BJ (cell line): ENCODE data around the gene SEC14L5. TPM values are rescaled to one million over a fixed set of nuclear protein-coding genes. Genes with fewer than 3 reads are reported as not detected.

Experiments
- CTCF ChIA-PET: fragments of 350-600 bp; formaldehyde crosslinking; extraction: SDS; loops from one replicate; lab custom pipeline; 2021; ENCODE audit warnings: antibody characterized with exemption, inconsistent platforms; lab: Yijun Ruan, JAX
- POLR2A ChIA-PET: fragments of 300-600 bp; sonication (Branson Sonifier 250); formaldehyde crosslinking; extraction: SDS; loops from one replicate; lab custom pipeline; 2021; ENCODE audit warnings: antibody characterized with exemption; lab: Charles Lee
- DNase-seq: peaks from one replicate; pipeline ENCODE4 v3.0.0-alpha.2; 2011; ENCODE audit warnings: low read depth
- H3K27me3 ChIP-seq: 2 replicates; pipeline ENCODE4 v1.6.0; 2011; ENCODE audit warnings: low read length; ENCODE audit not compliant: control insufficient read depth, insufficient read depth
- H3K36me3 ChIP-seq: 2 replicates; pipeline ENCODE4 v1.5.1; 2011; ENCODE audit warnings: low read length; ENCODE audit not compliant: control insufficient read depth, insufficient read depth
- H3K4me3 ChIP-seq: 2 replicates; pipeline ENCODE4 v1.5.1; 2011; ENCODE audit warnings: low read depth, mild to moderate bottlenecking, control low read depth, low read length
- polyA plus RNA-seq: library from polyadenylated mRNA; depleted of rRNA; stranded (reverse); fragments of >200 nt; gene quantifications from 2 replicates; pipeline ENCODE4 v1.2.3, GENCODE V29; 2011
- TF ChIP-seq, protein P1 (sequence below): IDR thresholded peaks from 2 replicates; pipeline ENCODE4 v1.5.1; 2011; ENCODE audit warnings: low read depth, mild to moderate bottlenecking, control low read depth, inconsistent platforms, low read length, moderate library complexity; ENCODE audit not compliant: insufficient read depth

Gene SEC14L5
- polyA plus RNA-seq, 1 experiment = not detected

DNA sequence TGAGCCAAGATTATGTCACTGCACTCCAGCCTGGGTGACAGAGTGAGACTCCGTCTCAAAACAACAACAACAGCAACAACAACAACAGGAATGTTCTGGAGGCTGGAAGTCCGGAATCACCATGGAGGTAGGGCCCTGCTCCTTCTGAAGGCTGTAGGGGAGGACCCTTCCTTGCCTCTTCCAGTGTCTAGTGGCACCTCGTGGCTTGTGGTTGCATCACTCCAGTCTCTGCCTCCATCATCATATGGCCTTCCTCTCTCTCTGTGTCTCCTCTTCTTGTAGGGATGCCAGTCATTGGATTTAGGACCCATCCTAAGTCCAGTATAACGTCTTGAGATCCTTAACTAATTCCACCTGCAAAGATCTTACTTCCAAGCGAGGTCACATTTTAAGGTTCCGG is 61.6 kb downstream of the SEC14L5 start:
- H3K4me3 ChIP-seq = no peak overlapping the region
- DNase-seq = no peak
- H3K27me3 ChIP-seq = peaks cover 4% of the 10 kb centered on the region; the same call in 1 of the 2 replicates
- TF ChIP-seq, protein P1, sequence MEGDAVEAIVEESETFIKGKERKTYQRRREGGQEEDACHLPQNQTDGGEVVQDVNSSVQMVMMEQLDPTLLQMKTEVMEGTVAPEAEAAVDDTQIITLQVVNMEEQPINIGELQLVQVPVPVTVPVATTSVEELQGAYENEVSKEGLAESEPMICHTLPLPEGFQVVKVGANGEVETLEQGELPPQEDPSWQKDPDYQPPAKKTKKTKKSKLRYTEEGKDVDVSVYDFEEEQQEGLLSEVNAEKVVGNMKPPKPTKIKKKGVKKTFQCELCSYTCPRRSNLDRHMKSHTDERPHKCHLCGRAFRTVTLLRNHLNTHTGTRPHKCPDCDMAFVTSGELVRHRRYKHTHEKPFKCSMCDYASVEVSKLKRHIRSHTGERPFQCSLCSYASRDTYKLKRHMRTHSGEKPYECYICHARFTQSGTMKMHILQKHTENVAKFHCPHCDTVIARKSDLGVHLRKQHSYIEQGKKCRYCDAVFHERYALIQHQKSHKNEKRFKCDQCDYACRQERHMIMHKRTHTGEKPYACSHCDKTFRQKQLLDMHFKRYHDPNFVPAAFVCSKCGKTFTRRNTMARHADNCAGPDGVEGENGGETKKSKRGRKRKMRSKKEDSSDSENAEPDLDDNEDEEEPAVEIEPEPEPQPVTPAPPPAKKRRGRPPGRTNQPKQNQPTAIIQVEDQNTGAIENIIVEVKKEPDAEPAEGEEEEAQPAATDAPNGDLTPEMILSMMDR = no peak
- no peaks in the 10 kb centered on the region for H3K36me3 ChIP-seq
- ChIA-PET CTCF (interaction anchor here (0.6 to 1.4 kb wide), 2 partner anchors 15 to 18 kb away, joined by 3 to 4 read pairs; no protein-coding TSS in a partner anchor), POLR2A (no interaction called here)

DNA sequence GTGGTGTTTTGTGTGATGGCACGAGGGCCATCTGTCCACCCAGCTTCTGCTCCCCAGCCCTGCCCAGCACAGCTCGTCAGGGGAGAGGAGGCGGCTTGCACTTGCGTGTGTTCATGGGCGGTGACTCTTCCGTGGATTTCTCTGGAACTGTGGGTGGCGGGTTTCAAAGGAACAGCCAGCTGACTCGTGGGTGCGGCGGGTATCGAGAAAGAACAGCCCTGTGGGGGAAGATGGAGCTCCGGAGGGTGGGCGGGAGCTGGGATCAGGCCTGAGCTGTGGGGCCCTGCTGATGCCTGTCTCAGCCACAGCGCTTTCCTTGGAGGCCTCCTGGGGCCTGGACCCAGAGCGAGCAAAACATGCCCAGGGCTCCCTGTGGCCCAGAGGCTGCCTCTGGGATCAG is 62.4 kb downstream of the SEC14L5 start:
- H3K4me3 ChIP-seq = no peak overlapping the region
- H3K36me3 ChIP-seq = peaks cover 1% of the 10 kb centered on the region; the same call in 1 of the 2 replicates
- CTCF ChIA-PET = interaction anchor here (0.6 kb wide), 1 partner anchor 23 kb away, joined by 3 read pairs; no protein-coding TSS in a partner anchor
- POLR2A ChIA-PET = no interaction called here
- H3K27me3 ChIP-seq = peaks cover 4% of the 10 kb centered on the region; the same call in 1 of the 2 replicates
- no peak for DNase-seq
- TF ChIP-seq, protein P1 = no peak

DNA sequence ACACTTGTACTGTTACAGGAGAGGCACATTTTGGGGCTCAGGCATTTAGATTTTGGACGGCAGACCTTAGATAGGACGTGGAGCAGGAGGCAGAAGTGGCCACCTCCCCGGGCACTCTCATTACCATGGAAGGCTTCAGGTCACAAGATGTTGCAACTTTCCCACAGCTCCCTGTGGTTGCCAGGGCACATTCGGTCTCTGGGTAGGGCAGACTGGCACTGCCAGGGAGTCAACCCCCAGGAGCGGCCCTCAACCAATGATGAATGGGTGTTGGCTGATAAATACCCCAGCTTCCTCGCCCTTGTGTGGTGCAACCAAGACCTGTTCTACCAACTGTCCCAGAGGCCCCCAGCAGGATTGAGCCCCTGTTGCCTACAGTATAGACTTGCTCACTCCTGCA is 64.4 kb downstream of the SEC14L5 start:
- no peak for DNase-seq
- ChIA-PET POLR2A (no interaction called here), CTCF (no interaction called here)

DNA sequence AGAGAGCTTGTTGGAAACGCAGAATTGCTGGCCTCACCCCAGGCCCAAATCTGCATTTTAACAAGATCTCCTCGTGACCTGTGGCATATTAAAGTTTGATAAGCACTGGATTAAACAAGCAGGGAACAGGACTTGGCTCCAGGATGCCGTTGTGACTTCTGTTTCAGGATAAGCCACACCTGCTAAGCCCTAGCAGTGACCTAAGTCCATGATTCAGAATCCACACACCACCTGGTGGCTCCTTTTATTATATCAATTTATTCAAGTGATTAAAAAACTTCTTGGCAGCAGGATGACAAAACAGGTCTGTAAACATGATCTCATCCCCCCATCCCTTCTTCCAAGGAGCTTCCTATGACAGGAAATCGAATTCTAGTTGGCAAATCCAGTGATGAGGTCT is 66.5 kb downstream of the SEC14L5 start:
- POLR2A ChIA-PET = no interaction called here

More for the DNA sequence above, 64.4 kb downstream of the SEC14L5 start:
- Histone ChIP-seq H3K27me3 (peaks cover 4% of the 10 kb centered on the region; the same call in 1 of the 2 replicates), H3K4me3 (no peak overlapping the region), H3K36me3 (peaks cover 1% of the 10 kb centered on the region; the same call in 1 of the 2 replicates)
- TF ChIP-seq, protein P1 = no peak

DNA sequence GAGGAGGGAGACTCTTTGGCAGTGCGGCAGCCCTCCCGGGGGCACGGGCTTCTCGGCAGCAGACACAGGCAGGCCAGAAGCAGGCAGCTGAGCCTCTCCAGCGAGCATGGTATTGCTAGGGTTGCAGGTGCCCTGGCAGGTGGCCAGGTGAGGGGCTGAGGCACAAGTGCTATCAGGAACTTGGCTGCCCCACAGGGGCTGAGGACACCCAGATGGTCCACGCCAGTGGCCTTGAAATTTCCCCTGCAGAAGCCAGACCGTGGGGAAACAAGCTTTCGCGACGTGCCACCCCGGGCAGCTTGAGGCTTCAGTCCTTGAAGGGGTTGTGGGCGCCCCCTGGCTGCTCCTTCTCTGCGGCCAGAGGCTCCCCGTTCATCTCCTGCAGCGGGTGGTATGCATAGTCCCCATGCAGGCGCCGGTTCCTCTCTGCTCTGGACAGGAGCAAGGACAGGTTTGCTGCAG is 67.1 kb downstream of the SEC14L5 start:
- ChIA-PET CTCF (no interaction called here), POLR2A (no interaction called here)
- H3K36me3 ChIP-seq = peaks cover 3% of the 10 kb centered on the region
- H3K4me3 ChIP-seq = no peak overlapping the region
- no peak for DNase-seq
- H3K27me3 ChIP-seq = no peaks in the 10 kb centered on the region
- TF ChIP-seq, protein P1 = peak; percentile 46

More for the DNA sequence above, 66.5 kb downstream of the SEC14L5 start:
- DNase-seq = no peak
- H3K27me3 ChIP-seq = peaks cover 2% of the 10 kb centered on the region; the same call in 1 of the 2 replicates
- H3K36me3 ChIP-seq = peaks cover 3% of the 10 kb centered on the region
- H3K4me3 ChIP-seq = no peak overlapping the region
- CTCF ChIA-PET = no interaction called here
- TF ChIP-seq, protein P1 = no peak
